Daoy (cell line): ENCODE data around the gene TAS2R41. TPM values are rescaled to one million over a fixed set of nuclear protein-coding genes. Genes with fewer than 3 reads are reported as not detected.

ENCODE experiments used
- DNase-seq: peaks from one replicate; pipeline ENCODE4 v3.0.0-alpha.2; 2015; ENCODE audit warnings: low read depth
- total RNA-seq: library from RNA; depleted of rRNA; stranded (reverse); fragments of >200 nt; shearing (Covaris generic); gene quantifications from 2 replicates; pipeline ENCODE4 v1.2.3, GENCODE V29; 2014; rRNA removed

TAS2R41 gene, protein sequence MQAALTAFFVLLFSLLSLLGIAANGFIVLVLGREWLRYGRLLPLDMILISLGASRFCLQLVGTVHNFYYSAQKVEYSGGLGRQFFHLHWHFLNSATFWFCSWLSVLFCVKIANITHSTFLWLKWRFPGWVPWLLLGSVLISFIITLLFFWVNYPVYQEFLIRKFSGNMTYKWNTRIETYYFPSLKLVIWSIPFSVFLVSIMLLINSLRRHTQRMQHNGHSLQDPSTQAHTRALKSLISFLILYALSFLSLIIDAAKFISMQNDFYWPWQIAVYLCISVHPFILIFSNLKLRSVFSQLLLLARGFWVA
- not detected in 2 replicates for total RNA-seq

DNA sequence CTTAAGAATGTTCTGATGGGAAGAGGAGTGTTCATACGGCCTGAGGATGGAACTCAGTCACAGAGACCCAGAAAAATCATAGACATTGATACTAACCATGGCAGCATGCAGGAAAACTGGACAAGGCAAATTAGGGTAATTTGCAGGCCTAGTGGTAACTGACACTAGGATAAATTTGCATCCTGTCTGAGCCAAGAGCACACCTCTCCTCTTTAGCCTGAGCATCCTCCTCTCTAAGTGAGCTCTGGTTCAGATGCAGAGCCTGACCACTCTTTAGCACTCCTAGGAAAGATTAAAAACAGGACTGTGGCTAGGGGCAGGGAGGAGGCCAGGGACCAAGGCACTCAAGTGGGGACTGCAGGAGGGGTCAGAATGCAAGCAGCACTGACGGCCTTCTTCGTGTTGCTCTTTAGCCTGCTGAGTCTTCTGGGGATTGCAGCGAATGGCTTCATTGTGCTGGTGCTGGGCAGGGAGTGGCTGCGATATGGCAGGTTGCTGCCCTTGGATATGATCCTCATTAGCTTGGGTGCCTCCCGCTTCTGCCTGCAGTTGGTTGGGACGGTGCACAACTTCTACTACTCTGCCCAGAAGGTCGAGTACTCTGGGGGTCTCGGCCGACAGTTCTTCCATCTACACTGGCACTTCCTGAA, at the start of gene TAS2R41:
TSS of gene TAS2R41 (plus strand) at position 373 of the 650 bp plus-strand sequence. CDS start at position 373, 0 bp downstream.
- DNase-seq: no peak

DNA sequence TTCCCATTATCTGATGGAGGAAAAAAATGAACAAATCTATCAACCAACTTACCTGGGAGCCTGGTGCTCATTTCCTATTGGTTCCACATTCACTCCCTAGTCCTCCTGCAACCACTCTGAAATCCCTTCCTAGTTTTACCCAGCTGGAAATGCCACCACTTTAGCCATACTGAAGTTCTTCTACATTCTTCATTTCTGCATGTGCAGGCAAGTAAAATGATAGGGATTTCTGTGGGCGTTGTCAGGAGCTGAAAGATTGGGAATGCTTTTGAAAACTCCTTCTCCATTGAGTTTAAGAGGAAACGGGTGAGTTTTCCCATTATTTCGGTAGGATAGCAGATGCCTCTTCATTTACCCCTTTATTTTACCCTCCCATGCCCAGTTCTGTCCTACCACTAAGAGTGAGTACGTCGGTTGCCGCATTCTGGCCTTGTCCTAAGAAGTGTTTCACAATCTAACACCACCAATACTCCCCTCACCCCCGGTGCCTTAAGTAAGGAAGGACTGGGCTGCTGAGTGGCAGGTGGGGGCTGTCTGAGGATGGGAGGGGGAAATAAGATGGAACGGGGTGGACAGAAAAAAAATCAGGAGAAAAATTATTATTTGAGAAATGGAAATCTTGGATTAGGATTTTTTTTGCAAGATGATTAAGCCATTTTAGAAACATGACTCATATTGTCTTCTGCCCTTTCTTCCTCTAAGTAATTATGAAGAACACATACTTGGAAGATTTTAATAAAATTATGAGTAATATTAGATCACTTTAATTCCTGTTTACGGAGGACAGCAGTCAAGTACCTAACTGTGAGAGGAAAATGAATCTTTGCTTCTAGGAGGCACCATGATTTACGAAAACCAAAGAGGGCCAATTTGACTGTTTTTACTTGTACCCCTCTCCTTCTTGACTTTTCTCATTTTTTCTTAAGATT, 47.6 kb upstream of the TAS2R41 start:
- DNase-seq: no peak

DNA sequence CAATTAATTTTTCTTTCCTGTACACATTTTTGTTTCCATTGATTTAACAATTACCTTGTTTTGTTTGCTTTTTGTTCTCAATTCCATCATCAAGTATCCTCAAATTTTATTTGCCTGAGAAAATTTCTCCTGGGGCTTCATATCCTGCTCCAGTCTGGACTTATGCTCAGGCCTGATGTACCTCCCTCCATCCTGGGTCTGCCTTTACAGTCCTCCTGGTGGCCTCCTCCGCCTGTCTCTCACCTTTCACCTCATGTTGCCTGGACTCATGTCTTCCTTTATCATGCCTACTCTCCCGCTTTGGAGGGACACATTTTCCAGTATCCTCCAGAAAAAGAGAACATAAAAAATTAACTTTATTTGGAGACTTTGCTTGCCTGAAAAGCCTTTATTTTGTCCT, 46.6 kb upstream of the TAS2R41 start:
- DNase-seq: no peak

DNA sequence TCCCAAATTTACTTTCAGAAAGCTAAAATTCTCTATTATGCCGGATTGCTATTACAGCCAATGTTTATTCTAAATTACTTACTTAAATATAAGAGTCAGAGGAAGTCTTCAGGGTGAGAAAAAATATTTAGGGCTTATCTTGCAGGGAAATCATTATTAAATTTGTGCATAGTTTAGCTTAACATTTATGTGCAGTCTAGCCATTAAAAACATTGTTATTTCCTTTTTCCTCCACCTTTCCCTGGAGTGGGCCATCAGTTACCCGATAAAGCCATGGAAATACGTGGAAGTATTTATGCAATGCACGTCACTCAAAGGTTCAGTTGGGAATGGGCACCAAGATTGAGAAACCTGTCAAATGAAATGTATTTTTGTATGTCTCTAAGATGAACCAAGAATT, 43.9 kb upstream of the TAS2R41 start:
- DNase-seq: no peak

DNA sequence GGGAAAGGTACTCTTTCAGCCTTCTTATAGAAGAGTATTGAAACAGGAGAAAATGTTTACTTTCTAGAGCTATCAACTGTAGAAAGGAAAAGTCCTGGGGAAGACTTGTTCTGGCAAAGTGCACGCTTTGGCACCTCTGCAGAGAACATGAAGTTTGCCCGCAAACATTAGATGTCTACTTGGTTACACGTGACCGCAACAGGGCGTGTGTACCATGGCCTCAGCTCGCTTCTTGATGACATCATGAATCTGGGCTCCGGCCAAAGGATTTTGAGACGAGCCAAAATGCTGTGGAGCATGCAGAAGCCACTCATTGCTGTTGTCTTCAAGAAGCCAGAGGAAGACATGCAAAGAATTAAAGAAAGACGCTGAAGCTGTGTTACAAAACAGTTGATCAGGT, 43.0 kb upstream of the TAS2R41 start:
- DNase-seq: peak; percentile 68

DNA sequence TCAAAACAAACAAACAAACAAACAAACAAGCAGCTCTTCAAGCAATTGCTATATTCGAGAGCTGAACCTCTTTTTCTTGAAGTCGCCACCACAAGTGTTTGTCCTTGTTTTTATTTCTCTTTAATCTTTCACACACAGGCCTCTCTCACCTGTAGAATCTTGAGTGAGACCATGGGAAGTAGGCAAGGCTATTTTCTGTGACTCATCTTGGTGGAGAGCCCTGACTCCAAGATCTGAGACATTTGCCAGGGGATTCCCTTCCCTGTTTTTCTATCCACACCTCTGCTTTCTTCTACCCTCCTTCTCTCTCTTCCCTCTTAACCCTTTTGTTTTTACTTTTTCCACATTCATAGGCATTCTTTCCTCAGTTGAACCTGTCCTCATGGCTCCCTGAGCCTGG, 42.4 kb upstream of the TAS2R41 start:
- peak; percentile 37 for DNase-seq

DNA sequence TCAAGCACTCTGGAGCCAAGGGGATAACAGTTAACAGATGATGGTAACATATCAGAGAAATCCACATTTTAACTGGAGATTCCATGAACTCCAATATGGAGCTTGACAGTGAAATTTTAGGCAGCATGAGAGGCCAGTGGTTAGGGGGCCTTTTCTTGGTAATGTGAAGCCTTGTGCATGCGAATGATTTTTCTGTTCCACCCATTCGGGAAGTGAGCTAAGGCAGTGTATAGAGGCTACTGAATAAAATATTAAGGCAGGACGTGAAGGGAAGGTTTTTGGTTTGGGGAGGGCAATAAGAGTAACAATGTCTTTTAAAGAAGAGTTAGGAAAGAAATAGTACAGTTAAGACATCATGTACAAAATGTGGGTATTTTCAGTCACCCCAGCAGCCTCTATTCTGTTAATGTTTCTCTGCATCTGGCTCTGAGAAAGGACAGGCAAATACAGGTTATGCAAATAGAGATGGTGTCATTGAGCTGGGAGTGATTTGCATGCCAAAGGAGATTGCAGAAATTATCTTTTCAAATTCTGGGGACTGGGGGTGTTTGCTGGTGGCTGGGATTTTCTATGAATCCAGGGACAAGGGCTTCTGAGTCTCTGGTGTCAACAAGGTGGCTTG, 41.2 kb upstream of the TAS2R41 start:
- no peak for DNase-seq

DNA sequence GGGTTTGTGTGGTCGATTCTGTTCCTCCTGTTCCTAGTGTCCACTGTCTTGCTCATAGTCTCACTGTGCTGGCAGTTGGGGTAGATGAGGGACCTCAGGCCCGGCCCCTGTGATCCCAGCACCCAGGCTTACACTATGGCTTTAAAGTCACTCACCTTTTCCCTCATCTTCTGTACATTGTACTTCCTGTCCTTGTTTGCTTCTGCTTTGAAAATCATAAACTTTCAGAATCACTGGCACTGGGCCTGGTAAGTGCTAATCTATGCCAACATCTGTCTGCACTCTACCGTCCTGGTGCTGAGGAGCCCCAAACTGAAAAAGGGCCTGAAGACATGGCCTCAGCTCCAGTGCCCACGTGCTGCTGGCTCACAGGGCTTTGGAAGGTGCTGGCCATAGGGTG, 40.1 kb upstream of the TAS2R41 start:
- no peak for DNase-seq

DNA sequence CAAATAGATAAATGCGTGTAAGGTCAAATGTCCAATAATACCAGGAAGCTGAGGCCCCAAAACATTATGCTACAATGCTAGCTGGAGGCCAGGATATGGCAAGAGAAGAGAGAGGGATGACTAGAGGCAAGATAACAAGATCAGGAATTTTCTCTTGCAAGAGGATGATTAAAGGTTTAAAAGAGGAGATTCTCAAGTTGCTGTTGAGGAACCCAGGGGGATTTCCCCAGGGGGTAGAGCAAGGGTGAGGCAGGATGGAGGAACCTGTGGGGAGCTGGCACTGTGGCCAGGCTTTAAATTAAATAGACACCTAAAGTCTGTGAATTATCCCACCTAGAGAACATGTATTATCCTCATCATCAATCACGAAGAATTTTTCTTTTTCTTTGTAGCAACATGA, 37.8 kb upstream of the TAS2R41 start:
- no peak for DNase-seq

DNA sequence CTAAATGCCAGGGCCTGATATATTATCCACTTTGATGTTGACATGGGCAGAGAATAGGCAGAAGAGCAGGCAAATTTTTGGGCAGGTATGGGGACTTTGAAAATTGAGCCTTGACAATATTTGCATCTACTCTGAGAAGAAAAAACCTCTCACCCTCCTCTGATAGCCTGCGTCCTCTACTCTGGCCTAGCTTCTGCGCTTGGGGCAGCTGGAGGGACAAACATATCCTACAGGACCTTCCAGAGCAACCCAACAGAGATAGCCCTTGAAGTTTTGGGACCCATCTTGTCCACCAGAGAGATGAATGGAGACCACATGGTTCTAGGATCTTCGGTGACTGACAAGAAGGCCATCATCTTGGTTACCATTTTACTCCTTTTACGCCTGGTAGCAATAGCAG, 34.5 kb upstream of the TAS2R41 start, which contains the start of gene TAS2R60:
TSS of gene TAS2R60 (plus strand) at position 301 of the 400 bp plus-strand sequence. CDS start at position 301, 0 bp downstream.
- DNase-seq: no peak

DNA sequence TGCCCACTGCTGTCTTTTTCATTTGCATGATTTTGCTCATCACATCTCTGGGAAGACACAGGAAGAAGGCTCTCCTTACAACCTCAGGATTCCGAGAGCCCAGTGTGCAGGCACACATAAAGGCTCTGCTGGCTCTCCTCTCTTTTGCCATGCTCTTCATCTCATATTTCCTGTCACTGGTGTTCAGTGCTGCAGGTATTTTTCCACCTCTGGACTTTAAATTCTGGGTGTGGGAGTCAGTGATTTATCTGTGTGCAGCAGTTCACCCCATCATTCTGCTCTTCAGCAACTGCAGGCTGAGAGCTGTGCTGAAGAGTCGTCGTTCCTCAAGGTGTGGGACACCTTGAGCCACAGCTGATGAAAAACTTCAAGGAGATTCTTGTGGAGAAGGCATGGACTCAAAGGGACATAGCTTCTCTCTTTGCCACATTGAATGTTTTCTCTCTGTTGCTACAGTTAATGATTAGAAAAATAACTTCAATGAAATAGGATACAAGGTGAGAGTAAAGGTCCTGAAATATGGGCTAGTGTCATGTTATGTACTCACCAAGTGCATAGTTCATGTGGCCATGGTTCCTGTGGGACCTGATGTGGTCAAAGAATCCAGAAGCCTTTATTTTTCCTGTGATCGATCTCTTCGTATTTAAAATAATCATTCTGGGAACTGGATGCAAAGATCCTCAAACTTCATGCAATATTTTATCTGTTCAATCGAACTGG, 33.5 kb upstream of the TAS2R41 start:
- DNase-seq: no peak

DNA sequence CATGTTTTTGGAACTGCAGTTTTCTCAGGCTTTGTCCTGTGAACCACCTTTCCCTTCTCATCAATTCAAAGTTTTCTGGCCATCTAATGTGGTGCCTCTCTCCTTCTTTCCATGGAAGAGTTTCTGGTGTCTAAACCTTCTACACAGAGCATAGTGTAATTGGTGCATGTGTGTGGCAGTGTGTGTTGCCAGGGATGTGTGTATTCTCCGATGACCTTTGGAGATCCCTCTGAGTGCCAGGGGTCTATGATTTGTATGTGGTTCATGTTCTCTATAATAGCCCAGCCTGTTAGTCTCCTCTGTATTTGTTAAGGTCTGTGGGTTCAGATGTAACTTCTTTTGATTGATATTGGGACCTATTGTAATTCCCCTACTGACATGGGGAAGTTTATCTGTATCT, 32.9 kb upstream of the TAS2R41 start:
- DNase-seq: no peak

DNA sequence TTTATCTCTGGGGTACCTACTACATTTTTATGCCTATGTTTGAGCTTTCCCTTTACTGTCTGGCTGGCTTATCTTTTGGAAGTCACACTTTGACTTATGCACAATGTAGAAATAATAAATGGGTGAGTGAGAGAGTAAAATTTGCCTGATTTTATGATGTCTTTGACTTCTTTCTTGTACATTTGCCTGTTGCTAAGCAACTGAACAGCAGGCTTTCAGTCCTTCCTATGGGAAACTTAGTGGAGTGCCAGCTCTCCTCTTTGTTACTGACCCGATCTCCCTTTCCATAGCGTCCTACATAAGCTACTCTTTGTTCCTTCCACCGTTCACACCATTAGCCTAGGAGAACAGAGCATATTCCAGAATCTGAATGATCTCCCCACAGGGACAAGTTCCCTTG, 30.2 kb upstream of the TAS2R41 start:
- DNase-seq: no peak

DNA sequence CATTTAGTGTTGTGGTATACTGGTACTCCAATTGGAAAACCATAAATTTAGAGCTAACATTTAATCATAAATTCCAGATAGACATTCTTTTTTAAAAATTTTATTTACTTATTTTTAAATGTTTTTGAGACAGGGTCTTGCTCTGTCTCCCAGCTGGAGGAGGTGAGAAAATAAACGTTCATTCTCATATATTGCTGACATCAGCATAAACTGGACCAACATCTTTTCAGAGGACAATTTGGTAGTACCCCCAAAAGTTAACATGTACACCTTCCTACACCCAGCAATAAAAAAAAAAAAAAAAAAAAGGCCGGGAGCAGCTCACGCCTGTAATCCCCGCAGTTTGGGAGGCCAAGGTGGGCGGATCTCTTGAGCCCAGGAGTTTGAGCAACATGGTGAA, 29.2 kb upstream of the TAS2R41 start:
- DNase-seq: no peak

DNA sequence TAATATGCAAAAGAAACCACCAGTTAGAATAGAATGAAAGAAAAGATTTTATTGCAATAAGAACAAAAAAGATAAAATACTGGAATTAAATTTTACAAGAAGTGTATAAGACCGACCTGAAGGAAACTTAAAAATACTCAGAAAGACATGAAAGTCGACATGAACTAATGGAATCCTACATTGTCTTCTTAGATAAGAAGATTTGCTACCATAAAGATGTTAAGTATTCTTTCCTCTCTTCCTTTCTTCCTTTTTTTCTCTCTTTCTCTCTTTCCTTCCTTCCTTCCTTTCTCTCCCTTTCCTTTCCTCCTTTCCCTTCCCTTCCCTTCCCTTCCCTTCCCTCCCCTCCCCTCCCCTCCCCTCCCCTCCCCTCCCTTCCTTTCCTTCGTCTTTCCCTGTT, 27.9 kb upstream of the TAS2R41 start:
- DNase-seq: no peak

DNA sequence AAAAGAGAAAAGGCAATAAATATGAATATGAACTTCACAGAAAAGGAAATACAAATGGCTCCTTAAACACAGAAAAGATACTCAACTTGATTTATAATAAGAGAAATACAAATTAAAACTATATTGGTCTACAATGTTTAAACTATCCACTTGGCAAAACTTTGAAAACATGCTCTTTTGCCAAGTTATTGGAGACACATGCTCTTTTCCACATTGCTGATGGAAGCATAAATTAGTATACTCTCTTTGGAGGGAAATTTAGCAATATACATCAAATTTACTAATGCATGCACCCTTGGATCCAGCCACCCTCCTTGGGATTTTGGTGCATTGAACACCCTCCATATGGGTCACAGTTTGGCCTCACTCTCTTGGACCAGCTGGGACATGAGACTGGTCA, 26.6 kb upstream of the TAS2R41 start:
- no peak for DNase-seq

DNA sequence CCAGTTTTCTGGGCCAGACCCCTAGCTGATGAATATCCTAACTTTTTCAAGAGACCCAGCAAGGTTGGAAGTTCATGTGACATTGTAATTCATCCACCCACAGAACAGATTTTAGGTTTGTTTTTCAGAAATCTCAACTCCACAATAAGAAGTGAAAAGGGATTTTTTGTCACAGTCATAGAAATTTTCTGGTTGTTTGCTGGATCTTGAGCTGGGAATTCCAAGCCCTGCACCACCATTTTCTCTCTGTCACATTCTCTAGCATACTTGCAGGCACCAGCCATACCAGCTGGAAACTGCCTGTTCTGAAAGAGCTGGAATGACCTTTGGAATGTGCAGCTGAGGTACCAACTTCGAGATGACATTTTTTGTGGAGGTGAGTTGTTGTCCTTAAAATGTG, 25.9 kb upstream of the TAS2R41 start:
- DNase-seq: no peak

DNA sequence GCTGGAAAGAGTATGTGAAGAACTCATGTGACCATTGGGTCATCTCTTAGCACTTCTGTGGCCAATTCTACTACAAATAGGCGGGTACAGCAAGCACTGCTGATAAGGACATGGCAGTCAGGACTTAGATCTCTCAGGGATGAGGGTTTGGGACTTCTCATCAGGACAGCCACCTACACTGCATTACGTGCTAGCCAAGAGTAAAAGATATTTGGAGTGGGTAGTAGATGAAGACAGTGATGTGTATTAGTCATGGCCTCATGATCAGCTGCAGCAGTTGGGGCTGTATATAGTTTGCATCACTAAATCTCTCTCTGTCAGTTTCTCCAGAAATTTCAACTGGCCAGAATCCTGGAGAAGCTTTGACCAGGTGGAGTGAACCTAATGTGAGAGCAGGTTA, 25.2 kb upstream of the TAS2R41 start:
- no peak for DNase-seq

DNA sequence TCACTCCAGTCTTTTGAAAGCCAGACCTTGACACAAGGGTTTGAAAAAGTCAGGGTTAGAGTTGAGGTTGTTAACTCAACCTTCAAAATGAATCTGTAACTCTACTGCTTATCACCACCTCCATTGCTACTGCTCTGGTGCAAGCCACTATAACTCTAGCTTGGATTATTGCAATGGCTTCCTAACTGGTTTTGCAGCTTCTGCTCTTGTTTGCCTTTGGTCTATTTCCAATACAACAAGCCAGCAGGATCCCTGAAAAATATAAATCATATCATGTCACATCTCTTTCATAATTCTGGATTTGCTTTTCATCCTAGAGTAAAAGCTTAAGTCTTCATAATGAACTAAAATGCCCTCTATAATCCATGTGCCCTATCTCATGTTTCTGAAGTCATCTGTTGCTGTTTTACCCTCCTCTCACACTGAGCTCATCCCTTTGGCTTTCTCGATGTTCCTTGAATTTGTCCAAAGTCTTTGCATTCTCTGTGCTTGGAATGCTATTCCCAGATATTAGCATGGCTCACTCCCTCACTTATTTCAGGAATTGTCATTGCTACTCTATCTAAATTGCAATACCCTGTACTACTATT, 23.5 kb upstream of the TAS2R41 start:
- DNase-seq: no peak

DNA sequence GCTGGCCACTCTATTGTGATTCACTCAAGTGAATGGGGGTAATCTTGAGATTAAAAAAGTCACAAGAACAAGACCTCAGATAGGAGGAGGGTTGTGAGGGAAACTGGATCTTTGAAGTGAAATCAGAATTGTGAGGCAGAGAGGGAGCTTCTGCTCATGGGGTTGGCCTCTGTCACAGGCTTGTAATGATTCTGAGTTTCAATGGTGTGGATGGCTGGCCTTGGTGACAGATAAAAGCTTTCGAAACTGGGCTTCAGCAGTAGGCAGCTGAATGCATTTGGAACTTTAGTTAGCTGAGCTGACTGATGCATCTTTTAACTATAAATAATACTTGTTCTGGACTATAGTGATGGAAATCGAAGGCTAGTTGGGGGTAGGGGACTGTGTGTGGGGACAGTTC, 22.2 kb upstream of the TAS2R41 start:
- no peak for DNase-seq

DNA sequence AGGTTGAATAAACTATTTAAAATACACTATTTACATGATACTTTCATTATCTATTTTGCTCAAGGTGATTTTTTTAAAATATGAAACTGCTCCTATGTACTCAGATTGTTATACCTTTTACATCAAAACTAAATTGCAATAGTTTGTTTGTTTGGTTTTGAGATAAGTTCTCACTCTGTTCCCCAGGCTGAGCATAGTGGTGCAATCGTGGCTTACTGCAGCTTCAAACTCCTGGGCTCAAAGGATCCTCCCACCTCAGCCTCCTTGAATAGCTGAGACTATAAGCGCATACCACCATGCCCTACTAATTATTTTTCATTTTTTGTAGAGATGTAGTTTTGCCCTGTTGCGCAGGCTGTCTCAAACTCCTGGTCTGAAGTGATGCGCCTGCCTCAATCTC, 21.7 kb upstream of the TAS2R41 start:
- DNase-seq: no peak
